Gastrocnemius medialis (tissue), 4 donors: Measurements from ENCODE around the gene ERO1A.

Experiments
- CTCF ChIP-seq, 5 experiments: fragments of 450-650 bp in 3 of 5; fragments of 200-600 bp in 2 of 5; sonication (generic) in 2 of 5; IDR thresholded peaks in 4 of 5; conservative IDR thresholded peaks in 1 of 5; 1 replicate in 4 of 5; 2 replicates in 1 of 5; pipeline ENCODE4 v1.5.1; 2016 to 2019; ENCODE audit warnings: antibody characterized with exemption in 5 of 5, mild to moderate bottlenecking in 3 of 5, moderate library complexity in 3 of 5
- POLR2A ChIP-seq, 2 donors: fragments of 450-650 bp; IDR thresholded peaks; one replicate each; pipeline ENCODE4 v1.6.1; 2017; ENCODE audit warnings: antibody characterized with exemption in 2 of 2, mild to moderate bottlenecking in 2 of 2, moderate library complexity in 2 of 2

GRCh38 chr14:52607061-52607460 lies 88.3 kb downstream of the ERO1A start:
- TF ChIP-seq POLR2A (IDR thresholded peaks at IDR 0.05) (no peak), CTCF (IDR thresholded peaks at IDR 0.05 in 4 of 5, conservative IDR thresholded peaks at IDR 0.05 in 1 of 5) (no peak)
